HG03460 (cell line): Measurements from ENCODE around the gene MEGF6.

Experiments used
- ATAC-seq: cut with Tn5 transposase; IDR thresholded peaks from one replicate; pipeline ENCODE4 v1.9.1; 2021; ENCODE audit not compliant: unreplicated experiment

The MEGF6 gene

GRCh38 chr1:3609016-3609768 lies 2.1 kb downstream of the MEGF6 start:
- ATAC-seq: no peak

GRCh38 chr1:3608154-3608553 lies 3.2 kb downstream of the MEGF6 start:
- ATAC-seq: no peak

GRCh38 chr1:3607703-3608065 lies 3.6 kb downstream of the MEGF6 start:
- no peak for ATAC-seq

GRCh38 chr1:3606779-3607702 lies 4.3 kb downstream of the MEGF6 start:
- no peak for ATAC-seq

GRCh38 chr1:3604997-3605823 lies 6.1 kb downstream of the MEGF6 start:
- no peak for ATAC-seq

- no peak for ATAC-seq
These were observed 6.8 kb downstream of the MEGF6 start for GRCh38 chr1:3604468-3604974.

GRCh38 chr1:3603571-3604467 lies 7.5 kb downstream of the MEGF6 start:
- no peak for ATAC-seq

- ATAC-seq: no peak
These were observed 8.2 kb downstream of the MEGF6 start for GRCh38 chr1:3603156-3603555.

GRCh38 chr1:3602375-3602774 lies 8.9 kb downstream of the MEGF6 start:
- no peak for ATAC-seq

- ATAC-seq: no peak
These were observed 9.6 kb downstream of the MEGF6 start for GRCh38 chr1:3601743-3602142.

GRCh38 chr1:3600354-3600753 lies 11.0 kb downstream of the MEGF6 start:
- ATAC-seq: no peak

- ATAC-seq: no peak
These were observed 11.5 kb downstream of the MEGF6 start for GRCh38 chr1:3599816-3600215.

- ATAC-seq: no peak
These were observed 12.0 kb downstream of the MEGF6 start for GRCh38 chr1:3599286-3599811.

GRCh38 chr1:3598522-3599285 lies 12.6 kb downstream of the MEGF6 start:
- ATAC-seq: no peak

- no peak for ATAC-seq
These were observed 13.2 kb downstream of the MEGF6 start for GRCh38 chr1:3598051-3598491.

GRCh38 chr1:3597599-3597964 lies 13.7 kb downstream of the MEGF6 start:
- ATAC-seq: no peak

GRCh38 chr1:3596663-3597598 lies 14.4 kb downstream of the MEGF6 start:
- ATAC-seq: no peak

GRCh38 chr1:3595949-3596348 lies 15.4 kb downstream of the MEGF6 start:
- no peak for ATAC-seq
